Measurements from ENCODE around the gene WDR55. TPM values are rescaled to one million over a fixed set of nuclear protein-coding genes. Genes with fewer than 3 reads are reported as not detected.

WDR55 gene
- total and polyA plus RNA-seq, 2 of the 13 experiments (the other 11 are each of a cell fraction or from before 2014, with no cell fraction given) = 17.7 to 18.2 TPM

DNA sequence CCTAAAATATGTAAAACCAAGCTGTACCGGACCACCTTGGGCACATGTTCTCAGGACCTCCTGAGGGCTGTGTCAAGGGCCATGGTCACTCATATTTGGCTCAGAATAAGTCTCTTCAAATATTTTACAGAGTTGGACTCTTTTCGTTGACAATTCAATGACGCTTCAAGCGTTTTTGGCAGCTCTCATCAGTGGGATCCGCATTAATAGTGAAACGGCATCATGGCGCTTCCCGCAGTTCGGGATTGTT lies 25.9 kb upstream of the WDR55 start (continued):
- peak; percentile 64 for TF ChIP-seq YY1 (IDR thresholded peaks at IDR 0.05; ENCODE audit: insufficient read depth, insufficient replicate concordance, low read depth, low read length)

DNA sequence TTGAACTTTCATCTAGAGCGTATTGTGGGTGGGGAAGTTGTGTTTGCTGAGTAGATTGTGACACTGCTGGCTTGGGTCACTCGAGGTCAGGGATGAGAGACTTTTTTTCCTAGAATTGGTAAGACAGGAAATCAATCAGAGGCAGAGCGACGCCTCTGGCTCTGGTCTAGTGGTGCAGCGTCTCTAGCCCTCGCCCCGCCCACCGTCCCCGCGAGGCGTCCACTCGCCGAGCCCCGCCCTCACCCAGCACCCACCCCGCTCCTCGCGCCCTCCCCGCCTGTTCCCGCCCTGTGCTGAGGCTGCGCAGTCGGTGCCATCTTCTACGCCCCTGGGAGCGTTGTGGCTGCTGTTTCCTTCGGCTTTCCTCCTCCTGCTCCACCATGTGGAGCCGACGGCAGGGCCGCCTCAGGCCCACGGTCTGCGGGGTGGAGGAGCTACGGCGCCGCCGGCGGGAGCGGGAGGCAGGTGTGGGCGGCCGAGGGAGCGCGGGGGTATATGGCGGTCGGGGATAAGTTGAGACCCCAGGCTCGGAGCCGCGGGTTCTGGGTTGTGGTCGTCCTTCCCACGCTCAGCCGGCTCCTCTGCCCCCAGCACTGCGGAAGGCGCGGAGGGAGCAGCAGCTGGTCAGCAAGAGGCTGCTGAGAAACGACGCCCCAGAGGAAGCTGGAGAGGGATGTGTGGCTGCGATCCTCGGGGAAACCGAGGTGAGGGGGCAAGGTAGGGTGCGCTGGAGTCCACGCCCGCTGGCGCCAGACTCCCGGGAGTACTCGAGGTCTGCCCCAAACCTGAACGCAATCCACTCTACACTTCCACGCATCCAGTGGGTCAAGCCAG lies 25.3 kb upstream of the WDR55 start, which contains the start of gene TMCO6:
Gene TMCO6 (plus strand): TSS at position 304 of the 834 bp plus-strand sequence. CDS start 77 bp downstream, at position 381.
- WGBS (ENCODE audit: low lambda C conversion rate) = 0% methylated on average over 10 of the region's 63 CpGs
- intact Hi-C loops (cut with micrococcal nuclease; ENCODE audit: unreplicated experiment) (loop anchor here (1.0 to 2.0 kb wide), 3 partner anchors 51 to 92 kb away; partner anchors contain the start of genes EIF4EBP3, HARS1 and HARS2), in situ Hi-C loops (cut with HindIII; ENCODE audit: extremely low pct_ligation_motif_present, low pct_unique_long_range_greater_than_20kb) (no loop called here)
- peaks cover 23% of the 10 kb centered on the region for H3K79me2 ChIP-seq (ENCODE audit: insufficient read depth, low read length)
- peaks cover 8 to 22% of the 10 kb centered on the region in 2 experiments; a peak in 4 of 5 replicates for H3K36me3 ChIP-seq (replicated peaks in 1 of 2; ENCODE audit: control insufficient read depth in 1 of 2, insufficient read depth in 2 of 2, low read length in 2 of 2)
- peak within 1 kb of the TSS; percentile 87 for H3K9ac ChIP-seq (ENCODE audit: insufficient read depth, low read depth, low read length)
- ChIA-PET CTCF (ENCODE audit: low intra/inter-chr PET ratio, low total read pairs) (interaction anchor here (1.4 kb wide), 1 partner anchor 64 kb away, joined by 7 read pairs; no protein-coding TSS in a partner anchor), POLR2A (interaction anchor here (0.9 to 6.5 kb wide), 17 partner anchors 8 to 293 kb away, joined by 3 to 84 read pairs (median 5); partner anchors contain the start of genes ANKHD1, EIF4EBP3, HARS1 and HARS2)
- TSS peak; percentile 57 for BruUV-seq (replicated peaks)
- peaks cover 67% of the 10 kb centered on the region for H3K4me1 ChIP-seq (ENCODE audit: insufficient read depth, low read length)
- no peaks in the 10 kb centered on the region for H3K27me3 ChIP-seq (ENCODE audit: control insufficient read depth in 1 of 2, insufficient read depth in 2 of 2, low read length in 2 of 2)
- ATAC-seq (peak; percentile 90), FAIRE-seq (peak; percentile 100), DNase-seq (ENCODE audit: low spot score) (peak; percentile 99)
- H4K20me1 ChIP-seq (ENCODE audit: insufficient read depth, low read length) = no peaks in the 10 kb centered on the region
- no peaks in the 10 kb centered on the region for H3K9me3 ChIP-seq (ENCODE audit: low read length)
- no peak within 1 kb of the TSS for H2AFZ ChIP-seq (ENCODE audit: low read length)
- peak within 1 kb of the TSS; percentile 67 to 89 (median 71) for H3K4me3 ChIP-seq (replicated peaks in 1 of 3; ENCODE audit: insufficient read depth in 1 of 3, low read depth in 2 of 3, low read length in 3 of 3)
- peak within 1 kb of the TSS; percentile 88 for H3K4me2 ChIP-seq (ENCODE audit: low read depth, low read length)
- peak within 1 kb of the TSS; percentile 94 for H3K27ac ChIP-seq (ENCODE audit: extremely low read length, insufficient read depth, low read length)
- TF ChIP-seq ZNF569 (CRISPR knock-in tag; IDR thresholded peaks at IDR 0.05; ENCODE audit: borderline replicate concordance) (no peak; the same call in 1 of the 2 replicates), NONO (IDR thresholded peaks at IDR 0.05) (no peak), NONO (CRISPR knock-in tag; conservative IDR thresholded peaks at IDR 0.05) (peak; percentile 77; the same call in 1 of the 2 replicates), HHEX (CRISPR knock-in tag; IDR thresholded peaks at IDR 0.05) (peak; percentile 57; the same call in 1 of the 2 replicates), HNRNPK (IDR thresholded peaks at IDR 0.05; ENCODE audit: low read depth, low read length, poor library complexity, severe bottlenecking) (peak; percentile 48), HOXA3 (CRISPR knock-in tag; IDR thresholded peaks at IDR 0.05) (peak; percentile 81), CC2D1A (CRISPR knock-in tag; IDR thresholded peaks at IDR 0.05) (no peak), ZBTB7A (CRISPR knock-in tag; IDR thresholded peaks at IDR 0.05) (no peak), HOXD1 (CRISPR knock-in tag; IDR thresholded peaks at IDR 0.05) (no peak; the same call in 1 of the 2 replicates), ZNF839 (CRISPR knock-in tag; IDR thresholded peaks at IDR 0.05; ENCODE audit: borderline replicate concordance) (no peak), ZKSCAN8 (CRISPR knock-in tag; IDR thresholded peaks at IDR 0.05; ENCODE audit: borderline replicate concordance) (peak; percentile 88; the same call in 1 of the 2 replicates), KDM5B (CRISPR knock-in tag; IDR thresholded peaks at IDR 0.05; ENCODE audit: borderline replicate concordance) (peak; percentile 82; the same call in 1 of the 2 replicates), ZNF775 (CRISPR knock-in tag; IDR thresholded peaks at IDR 0.05; ENCODE audit: borderline replicate concordance) (0 out of 2 replicates have a peak, but pooled peaks have one; percentile 60), THAP11 (CRISPR knock-in tag; IDR thresholded peaks at IDR 0.05) (peak; percentile 66), ZNF572 (CRISPR knock-in tag; IDR thresholded peaks at IDR 0.05) (0 out of 2 replicates have a peak, but pooled peaks have one; percentile 9), PHF20 (CRISPR knock-in tag; IDR thresholded peaks at IDR 0.05) (peak; percentile 64)
- TF ChIP-seq, protein P1, sequence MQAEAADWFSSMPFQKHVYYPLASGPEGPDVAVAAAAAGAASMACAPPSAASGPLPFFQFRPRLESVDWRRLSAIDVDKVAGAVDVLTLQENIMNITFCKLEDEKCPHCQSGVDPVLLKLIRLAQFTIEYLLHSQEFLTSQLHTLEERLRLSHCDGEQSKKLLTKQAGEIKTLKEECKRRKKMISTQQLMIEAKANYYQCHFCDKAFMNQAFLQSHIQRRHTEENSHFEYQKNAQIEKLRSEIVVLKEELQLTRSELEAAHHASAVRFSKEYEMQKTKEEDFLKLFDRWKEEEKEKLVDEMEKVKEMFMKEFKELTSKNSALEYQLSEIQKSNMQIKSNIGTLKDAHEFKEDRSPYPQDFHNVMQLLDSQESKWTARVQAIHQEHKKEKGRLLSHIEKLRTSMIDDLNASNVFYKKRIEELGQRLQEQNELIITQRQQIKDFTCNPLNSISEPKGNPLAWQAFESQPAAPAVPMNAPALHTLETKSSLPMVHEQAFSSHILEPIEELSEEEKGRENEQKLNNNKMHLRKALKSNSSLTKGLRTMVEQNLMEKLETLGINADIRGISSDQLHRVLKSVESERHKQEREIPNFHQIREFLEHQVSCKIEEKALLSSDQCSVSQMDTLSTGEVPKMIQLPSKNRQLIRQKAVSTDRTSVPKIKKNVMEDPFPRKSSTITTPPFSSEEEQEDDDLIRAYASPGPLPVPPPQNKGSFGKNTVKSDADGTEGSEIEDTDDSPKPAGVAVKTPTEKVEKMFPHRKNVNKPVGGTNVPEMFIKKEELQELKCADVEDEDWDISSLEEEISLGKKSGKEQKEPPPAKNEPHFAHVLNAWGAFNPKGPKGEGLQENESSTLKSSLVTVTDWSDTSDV (CRISPR knock-in tag; IDR thresholded peaks at IDR 0.05) = 0 out of 2 replicates have a peak, but pooled peaks have one; percentile 35
- TF ChIP-seq, protein P2, sequence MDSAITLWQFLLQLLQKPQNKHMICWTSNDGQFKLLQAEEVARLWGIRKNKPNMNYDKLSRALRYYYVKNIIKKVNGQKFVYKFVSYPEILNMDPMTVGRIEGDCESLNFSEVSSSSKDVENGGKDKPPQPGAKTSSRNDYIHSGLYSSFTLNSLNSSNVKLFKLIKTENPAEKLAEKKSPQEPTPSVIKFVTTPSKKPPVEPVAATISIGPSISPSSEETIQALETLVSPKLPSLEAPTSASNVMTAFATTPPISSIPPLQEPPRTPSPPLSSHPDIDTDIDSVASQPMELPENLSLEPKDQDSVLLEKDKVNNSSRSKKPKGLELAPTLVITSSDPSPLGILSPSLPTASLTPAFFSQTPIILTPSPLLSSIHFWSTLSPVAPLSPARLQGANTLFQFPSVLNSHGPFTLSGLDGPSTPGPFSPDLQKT (CRISPR knock-in tag; IDR thresholded peaks at IDR 0.05; ENCODE audit: borderline replicate concordance) = no peak

Data from HepG2 (cell line).